ENCODE data around the gene DAZAP1. TPM values are rescaled to one million over a fixed set of nuclear protein-coding genes. Genes with fewer than 3 reads are reported as not detected.
"Not testable (repeated sequence)": the region's sequence is repeated elsewhere in the genome, so short reads cannot be mapped to it uniquely, and the experiment has no call there.

DAZAP1 gene
- total RNA-seq, 1 donor: 43.8 TPM

DNA sequence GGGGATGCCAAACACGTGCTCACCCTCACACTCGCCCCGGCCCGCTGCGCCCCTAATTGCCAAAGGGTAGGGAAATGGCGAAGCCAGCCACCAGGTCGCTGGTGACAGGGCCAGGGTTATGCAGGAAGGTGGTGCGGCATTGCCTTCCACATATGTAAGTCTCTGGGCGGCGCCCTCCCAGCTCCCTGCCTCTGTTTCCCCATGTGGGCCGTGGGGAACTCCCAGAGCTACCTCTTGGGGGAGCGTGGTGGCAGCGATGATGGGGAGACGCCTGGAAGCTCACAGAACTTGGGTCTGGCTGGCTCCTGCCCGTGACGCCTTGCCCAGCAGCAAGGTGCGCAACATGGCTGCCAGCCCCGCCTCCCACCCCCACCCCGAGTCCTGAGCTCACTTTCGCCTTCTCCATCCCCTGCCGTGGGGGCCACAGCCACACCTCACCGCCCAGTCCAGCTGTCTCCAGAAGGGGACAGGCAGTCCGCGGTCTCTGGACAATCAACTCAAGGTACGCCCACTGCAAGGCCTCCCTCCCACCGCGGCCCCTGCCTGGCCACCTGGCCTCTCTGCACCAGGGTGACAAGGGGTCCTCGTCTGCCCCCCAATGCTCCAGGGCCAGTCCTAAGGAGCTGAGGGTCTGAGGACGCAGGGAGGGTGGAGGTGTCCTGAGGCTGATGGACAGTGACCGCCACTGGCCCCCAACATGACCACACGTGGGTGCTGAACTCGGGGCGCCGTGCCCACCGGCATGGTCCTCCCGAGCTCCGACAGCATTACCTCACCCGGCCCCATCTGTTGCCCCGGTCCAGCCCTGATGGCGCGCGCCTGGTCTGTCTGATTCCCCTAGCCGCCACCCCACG is 65.1 kb downstream of the DAZAP1 start:
- no peak overlapping the region for H3K4me3 ChIP-seq (ENCODE audit: low read depth, low read length)
- no peak for DNase-seq (ENCODE audit: low read depth)
- no peak for TF ChIP-seq CTCF (IDR thresholded peaks at IDR 0.05; ENCODE audit: insufficient read depth, low read length)

DNA sequence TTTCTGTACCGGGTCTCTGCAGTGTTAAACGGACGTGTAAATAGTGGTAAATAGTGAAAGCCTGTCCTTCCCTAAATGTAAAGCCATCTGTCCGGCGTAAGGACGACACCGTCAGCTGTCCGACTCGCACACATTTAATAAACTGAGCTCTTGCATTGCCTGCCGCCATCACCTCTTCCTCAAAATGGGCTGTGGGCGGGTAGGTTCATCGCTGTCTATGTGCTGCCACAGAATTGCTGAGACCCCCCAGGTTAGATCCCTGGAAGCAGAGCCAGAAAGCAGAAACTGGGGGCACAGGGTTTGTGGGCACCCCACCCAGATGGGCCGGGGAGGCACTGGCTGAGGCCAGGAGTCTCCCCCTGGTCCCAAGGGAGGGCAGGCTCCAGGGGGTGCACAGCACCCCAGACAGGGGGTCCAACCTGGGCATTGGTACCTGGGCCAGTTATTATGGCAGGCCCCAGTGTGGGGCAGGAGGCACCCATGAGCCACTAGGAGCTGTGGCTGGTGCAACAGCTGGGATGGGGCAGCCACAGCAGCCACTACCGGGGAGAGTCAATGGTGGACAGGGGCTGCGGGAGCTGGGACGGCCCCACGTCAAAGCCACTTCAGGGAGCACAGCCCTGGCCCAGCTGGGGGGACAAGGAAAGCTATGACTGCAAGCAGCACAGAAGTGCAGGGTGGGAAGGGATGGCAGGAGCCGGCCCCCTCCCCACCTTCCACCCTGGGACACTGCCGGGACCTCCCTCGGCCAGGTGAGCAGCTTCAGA is 65.9 kb downstream of the DAZAP1 start:
- no peak for DNase-seq (ENCODE audit: low read depth)
- H3K4me3 ChIP-seq (ENCODE audit: low read depth, low read length): no peak overlapping the region
- TF ChIP-seq CTCF (IDR thresholded peaks at IDR 0.05; ENCODE audit: insufficient read depth, low read length): no peak

GRCh38 chr19:1474011-1474764 is 66.8 kb downstream of the DAZAP1 start:
- no peak for TF ChIP-seq CTCF (IDR thresholded peaks at IDR 0.05; ENCODE audit: insufficient read depth, low read length)
- DNase-seq (ENCODE audit: low read depth): peak; percentile 42
- H3K4me3 ChIP-seq (ENCODE audit: low read depth, low read length): no peak overlapping the region

DNA sequence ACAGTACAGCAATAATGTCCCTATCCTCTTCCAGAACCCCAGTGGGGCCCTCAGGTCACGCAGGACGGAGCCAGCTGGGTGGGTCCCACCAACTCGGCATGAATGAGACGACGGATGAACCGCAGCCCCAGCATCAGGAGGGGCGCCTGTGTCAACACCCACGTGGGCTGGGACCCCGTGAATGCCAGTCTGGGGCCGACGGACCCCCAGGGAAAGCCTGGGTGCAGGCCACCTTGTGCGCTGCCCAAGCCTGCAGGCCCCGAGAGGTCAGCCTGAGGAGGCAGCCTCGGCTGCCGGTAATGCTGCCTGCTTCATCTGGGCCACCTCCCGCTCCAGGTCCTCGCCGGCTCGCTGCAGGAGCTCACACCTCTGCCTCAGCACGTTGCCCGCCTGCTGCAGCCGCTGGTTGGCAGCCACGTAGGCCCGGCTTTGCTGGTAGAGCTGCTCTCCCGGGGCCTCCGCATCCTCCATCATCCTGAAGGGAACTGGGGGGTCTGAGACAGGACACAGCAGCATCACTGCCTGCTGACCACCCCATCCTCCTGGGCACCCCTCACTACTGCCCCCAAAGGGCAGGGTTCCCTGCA is 67.5 kb downstream of the DAZAP1 start:
- DNase-seq (ENCODE audit: low read depth): no peak
- H3K4me3 ChIP-seq (ENCODE audit: low read depth, low read length): no peak overlapping the region
- TF ChIP-seq CTCF (IDR thresholded peaks at IDR 0.05; ENCODE audit: insufficient read depth, low read length): no peak

DNA sequence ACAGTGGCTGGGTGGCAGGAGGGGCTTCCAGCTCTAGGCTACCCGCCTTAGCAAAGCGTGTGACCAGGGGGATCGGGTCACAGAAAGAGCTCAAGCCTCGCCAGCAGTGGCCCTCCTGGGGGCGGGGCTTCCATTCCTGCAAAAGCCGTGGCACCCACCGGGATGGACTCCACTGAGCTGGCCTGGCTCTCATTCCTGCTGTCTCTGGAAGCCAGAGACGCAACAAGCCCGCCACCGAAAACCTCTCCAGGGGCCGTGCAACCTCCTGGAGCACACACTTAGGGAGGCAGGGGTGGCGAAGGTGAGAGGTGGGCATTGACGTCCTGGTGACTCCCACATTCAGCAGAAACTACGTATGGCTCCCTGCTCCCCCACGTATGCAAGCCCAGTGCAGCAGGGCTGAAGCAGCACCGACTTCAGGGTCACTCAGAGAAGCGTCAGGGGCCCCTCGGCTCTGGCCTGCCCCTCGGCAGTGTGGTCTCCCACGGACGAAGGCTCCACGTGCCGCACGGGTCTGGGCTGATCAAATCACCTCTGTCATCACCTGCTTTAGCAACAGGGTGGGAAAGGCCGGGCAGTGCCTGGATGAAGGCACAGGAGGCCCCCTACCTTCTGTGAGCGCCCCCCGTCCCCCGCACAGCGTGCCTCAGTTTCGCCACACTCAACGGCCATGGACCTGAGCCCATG is 68.5 kb downstream of the DAZAP1 start:
- DNase-seq (ENCODE audit: low read depth): no peak
- no peak for TF ChIP-seq CTCF (IDR thresholded peaks at IDR 0.05; ENCODE audit: insufficient read depth, low read length)
- H3K4me3 ChIP-seq (ENCODE audit: low read depth, low read length): no peak overlapping the region

GRCh38 chr19:1477056-1477455 is 69.7 kb downstream of the DAZAP1 start:
- not testable (repeated sequence) for H3K4me3 ChIP-seq (ENCODE audit: low read depth, low read length)

More at GRCh38 chr19:1477056-1477455, 69.7 kb downstream of the DAZAP1 start:
- DNase-seq (ENCODE audit: low read depth): not testable (repeated sequence)

All from fibroblast of the aortic adventitia (primary cell).